Kidney (tissue), 22 donors: ENCODE measurements around the gene IL3. TPM values are rescaled to one million over a fixed set of nuclear protein-coding genes. Genes with fewer than 3 reads are reported as not detected.

Source experiments
- DNase-seq, 5 donors: peaks; one replicate each; pipeline ENCODE4 v3.0.0-alpha.2; 2013 to 2020
- FAIRE-seq: peaks from 2 replicates; lab custom pipeline; 2012; peaks lifted over from hg19 to GRCh38; lab: Jason Lieb, UNC
- H3K27ac ChIP-seq, 2 donors: one replicate each; pipeline ENCODE4 v1.7.0; 2013; ENCODE audit warnings: low read depth in 2 of 2, low read length in 2 of 2, inconsistent platforms in 1 of 2
- H3K27me3 ChIP-seq: one replicate; pipeline ENCODE4 v1.7.1; 2013; ENCODE audit warnings: low read length, inconsistent platforms; ENCODE audit not compliant: control insufficient read depth, insufficient read depth
- H3K36me3 ChIP-seq, 3 donors: one replicate each; pipeline versions ENCODE4 v1.7.0 to v1.7.1; 2013; ENCODE audit warnings: low read length in 3 of 3, control low read depth in 1 of 3, inconsistent platforms in 1 of 3; ENCODE audit not compliant: insufficient read depth in 3 of 3, control insufficient read depth in 2 of 3
- H3K4me1 ChIP-seq, 3 donors: one replicate each; pipeline versions ENCODE4 v1.7.0 to v1.7.1; 2013; ENCODE audit warnings: low read length in 3 of 3, inconsistent platforms in 1 of 3, low read depth in 1 of 3; ENCODE audit not compliant: control insufficient read depth in 2 of 3, insufficient read depth in 2 of 3
- H3K4me3 ChIP-seq, 3 donors: one replicate each; pipeline versions ENCODE4 v1.7.0 to v1.8.1; 2013; ENCODE audit warnings: low read length in 3 of 3, control low read depth in 1 of 3, inconsistent platforms in 1 of 3
- H3K9ac ChIP-seq, 3 donors: one replicate each; pipeline versions ENCODE4 v1.7.0 to v1.7.1; 2013; ENCODE audit warnings: low read length in 3 of 3, control low read depth in 1 of 3, inconsistent platforms in 1 of 3
- H3K9me3 ChIP-seq, 3 donors: one replicate each; pipeline versions ENCODE4 v1.7.0 to v1.7.1; 2013; ENCODE audit warnings: low read length in 3 of 3, control low read depth in 1 of 3, inconsistent platforms in 1 of 3; ENCODE audit not compliant: control insufficient read depth in 2 of 3, insufficient read depth in 1 of 3
- intact Hi-C: fragments of 100-400 bp; cut with DNase I; formaldehyde crosslinking; loops from one replicate; pipeline ENCODE4 v1.11.1; 2022
- long read RNA-seq, 10 donors: library from polyadenylated mRNA in 1 of 10; unstranded in 1 of 10; transcript quantifications; one replicate each; pipeline ENCODE4 v2.0.0 and lab custom pipeline, GENCODE V29; 2021 to 2026
- polyA plus RNA-seq: library from polyadenylated mRNA; stranded (reverse); fragments of 350-450 nt; fragmentation: Illumina TruSeq; extraction: RNeasy Lipid Tissue Mini Kit (QIAGEN cat#74804); gene quantifications from one replicate; pipeline ENCODE4 v1.2.3, GENCODE V29; 2014; ENCODE audit warnings: low read depth, low replicate concordance; ENCODE audit not compliant: insufficient read depth
- total RNA-seq: library from RNA; stranded (reverse); fragmentation: NEBNext Ultra II Directional; extraction: Animal tissue kit (Norgen Biotek cat#: 25700); gene quantifications from one replicate; pipeline ENCODE4 v1.2.1, GENCODE V29; 2021
- TF ChIP-seq, protein P1 (sequence below): IDR thresholded peaks from 3 replicates; pipeline ENCODE4 v1.5.1; 2012; ENCODE audit warnings: mild to moderate bottlenecking, moderate library complexity, borderline replicate concordance; ENCODE audit not compliant: insufficient read depth; ENCODE audit errors: extremely low read depth
- donor health status: control.
- donor health status: control.
- donor health status: control.
- donor health status: control.
- donor health status: control.
- donor health status: DM: yes; HTN: yes; CAD: no.
- donor health status: Normal renal cell carcinoma (clear cell type).

Gene IL3, protein sequence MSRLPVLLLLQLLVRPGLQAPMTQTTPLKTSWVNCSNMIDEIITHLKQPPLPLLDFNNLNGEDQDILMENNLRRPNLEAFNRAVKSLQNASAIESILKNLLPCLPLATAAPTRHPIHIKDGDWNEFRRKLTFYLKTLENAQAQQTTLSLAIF
- not detected for total RNA-seq
- not detected for polyA plus RNA-seq
- long read RNA-seq, donor 1, result 0 reads
- long read RNA-seq, donor 2, result 0 reads
- long read RNA-seq, donor 3, result 0 reads
- long read RNA-seq, donor 4, result 0 reads
- long read RNA-seq, donor 5, result 0 reads
- long read RNA-seq, donor 6, result 0 reads
- long read RNA-seq, donor 7, result 0 reads
- long read RNA-seq, donor 8, result 0 reads
- long read RNA-seq, donor 9, result 0 reads
- long read RNA-seq, donor 10, result 0 reads

- TF ChIP-seq, protein P1, sequence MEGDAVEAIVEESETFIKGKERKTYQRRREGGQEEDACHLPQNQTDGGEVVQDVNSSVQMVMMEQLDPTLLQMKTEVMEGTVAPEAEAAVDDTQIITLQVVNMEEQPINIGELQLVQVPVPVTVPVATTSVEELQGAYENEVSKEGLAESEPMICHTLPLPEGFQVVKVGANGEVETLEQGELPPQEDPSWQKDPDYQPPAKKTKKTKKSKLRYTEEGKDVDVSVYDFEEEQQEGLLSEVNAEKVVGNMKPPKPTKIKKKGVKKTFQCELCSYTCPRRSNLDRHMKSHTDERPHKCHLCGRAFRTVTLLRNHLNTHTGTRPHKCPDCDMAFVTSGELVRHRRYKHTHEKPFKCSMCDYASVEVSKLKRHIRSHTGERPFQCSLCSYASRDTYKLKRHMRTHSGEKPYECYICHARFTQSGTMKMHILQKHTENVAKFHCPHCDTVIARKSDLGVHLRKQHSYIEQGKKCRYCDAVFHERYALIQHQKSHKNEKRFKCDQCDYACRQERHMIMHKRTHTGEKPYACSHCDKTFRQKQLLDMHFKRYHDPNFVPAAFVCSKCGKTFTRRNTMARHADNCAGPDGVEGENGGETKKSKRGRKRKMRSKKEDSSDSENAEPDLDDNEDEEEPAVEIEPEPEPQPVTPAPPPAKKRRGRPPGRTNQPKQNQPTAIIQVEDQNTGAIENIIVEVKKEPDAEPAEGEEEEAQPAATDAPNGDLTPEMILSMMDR, result no peak
- H3K36me3 ChIP-seq, result no peaks in the 10 kb centered on the region
- no peaks in the 10 kb centered on the region for H3K4me1 ChIP-seq
- DNase-seq (peak in 2 of 5 donors; percentile 13 to 41), FAIRE-seq (no peak)
- no peak within 1 kb of the TSS for H3K27ac ChIP-seq
- no peaks in the 10 kb centered on the region for H3K27me3 ChIP-seq
- intact Hi-C loops, result no loop called here
- no peaks in the 10 kb centered on the region for H3K9me3 ChIP-seq
- no peak within 1 kb of the TSS for H3K4me3 ChIP-seq
- H3K9ac ChIP-seq, result no peak within 1 kb of the TSS
Observed at GRCh38 chr5:132060501-132061161, at the start of gene IL3. Gene IL3 (plus strand): TSS chr5:132060655. CDS start chr5:132060707, 52 bp downstream.

GRCh38 chr5:132010989-132011621 lies 49.4 kb upstream of the IL3 start:
- peak in 2 of 5 donors; percentile 50 to 65 for DNase-seq
- FAIRE-seq, result no peak
- Histone ChIP-seq H3K36me3 (no peaks in the 10 kb centered on the region), H3K27ac (no peak overlapping the region), H3K4me3 (peak overlapping the region in 1 of 3 donors; percentile 43), H3K27me3 (peaks cover 5% of the 10 kb centered on the region), H3K9ac (no peak overlapping the region), H3K9me3 (no peaks in the 10 kb centered on the region), H3K4me1 (peaks cover 0 to 5% (median 0%) of the 10 kb centered on the region in 3 donors)
- TF ChIP-seq, protein P1, result no peak
- intact Hi-C loops, result no loop called here

DNA sequence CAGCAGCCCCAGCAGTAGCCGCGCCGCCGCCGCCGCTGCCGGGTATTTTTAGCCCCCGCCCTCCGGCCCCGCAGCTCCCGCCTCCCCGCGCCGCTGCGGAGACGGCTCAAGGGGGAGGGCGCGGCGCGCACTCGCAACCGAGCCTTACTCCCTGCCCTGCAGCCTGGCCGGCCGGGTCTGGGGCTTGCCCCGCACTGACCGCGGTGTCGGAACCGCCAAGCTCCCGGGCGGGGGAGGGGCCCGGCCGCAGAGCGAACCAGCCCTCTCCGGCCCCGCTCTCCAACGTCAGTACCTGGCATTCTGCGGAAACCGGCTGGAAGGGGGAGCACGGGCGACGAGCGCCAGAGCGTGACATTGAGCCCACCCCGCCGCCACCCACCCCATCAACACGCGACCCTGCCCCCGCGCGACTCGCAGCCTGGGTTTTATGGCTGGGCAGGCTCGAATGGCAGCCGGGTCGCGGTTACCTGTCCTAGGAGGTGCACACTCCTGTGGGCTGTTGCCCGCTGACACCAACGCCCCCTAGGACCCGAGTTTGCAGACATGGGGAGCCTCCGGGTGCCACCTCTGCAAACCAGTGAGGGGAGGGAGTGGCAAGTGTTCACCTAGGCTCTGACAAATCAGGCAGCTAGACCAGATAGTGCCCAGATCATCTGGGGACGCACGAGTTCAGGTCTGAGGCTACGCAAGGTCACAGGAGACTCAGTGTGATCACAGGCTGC lies 48.7 kb upstream of the IL3 start, which contains the start of gene ACSL6:
TSS of gene ACSL6 (minus strand) at position 37 of the 722 bp plus-strand sequence. CDS start 105 bp downstream, outside the sequence.
- no peak within 1 kb of the TSS for H3K9ac ChIP-seq
- no peak within 1 kb of the TSS for H3K27ac ChIP-seq
- FAIRE-seq, result no peak
- peaks cover 0 to 5% (median 0%) of the 10 kb centered on the region in 3 donors for H3K4me1 ChIP-seq
- no peaks in the 10 kb centered on the region for H3K36me3 ChIP-seq
- peak within 1 kb of the TSS in 2 of 3 donors; percentile 7 to 43 for H3K4me3 ChIP-seq
- intact Hi-C loops, result no loop called here
- DNase-seq, result peak; percentile 26 to 81 (median 42)
- H3K9me3 ChIP-seq, result no peaks in the 10 kb centered on the region
- H3K27me3 ChIP-seq, result peaks cover 5% of the 10 kb centered on the region
- TF ChIP-seq, protein P1, result no peak
